ENCODE results near the gene TMEM86A.

TMEM86A gene

GRCh38 chr11:18705651-18706281 lies 7.2 kb downstream of the TMEM86A start:
- DNase-seq: no peak
- no peaks in the 10 kb centered on the region for H3K9me3 ChIP-seq (ENCODE audit: control insufficient read depth, low read length)

DNA sequence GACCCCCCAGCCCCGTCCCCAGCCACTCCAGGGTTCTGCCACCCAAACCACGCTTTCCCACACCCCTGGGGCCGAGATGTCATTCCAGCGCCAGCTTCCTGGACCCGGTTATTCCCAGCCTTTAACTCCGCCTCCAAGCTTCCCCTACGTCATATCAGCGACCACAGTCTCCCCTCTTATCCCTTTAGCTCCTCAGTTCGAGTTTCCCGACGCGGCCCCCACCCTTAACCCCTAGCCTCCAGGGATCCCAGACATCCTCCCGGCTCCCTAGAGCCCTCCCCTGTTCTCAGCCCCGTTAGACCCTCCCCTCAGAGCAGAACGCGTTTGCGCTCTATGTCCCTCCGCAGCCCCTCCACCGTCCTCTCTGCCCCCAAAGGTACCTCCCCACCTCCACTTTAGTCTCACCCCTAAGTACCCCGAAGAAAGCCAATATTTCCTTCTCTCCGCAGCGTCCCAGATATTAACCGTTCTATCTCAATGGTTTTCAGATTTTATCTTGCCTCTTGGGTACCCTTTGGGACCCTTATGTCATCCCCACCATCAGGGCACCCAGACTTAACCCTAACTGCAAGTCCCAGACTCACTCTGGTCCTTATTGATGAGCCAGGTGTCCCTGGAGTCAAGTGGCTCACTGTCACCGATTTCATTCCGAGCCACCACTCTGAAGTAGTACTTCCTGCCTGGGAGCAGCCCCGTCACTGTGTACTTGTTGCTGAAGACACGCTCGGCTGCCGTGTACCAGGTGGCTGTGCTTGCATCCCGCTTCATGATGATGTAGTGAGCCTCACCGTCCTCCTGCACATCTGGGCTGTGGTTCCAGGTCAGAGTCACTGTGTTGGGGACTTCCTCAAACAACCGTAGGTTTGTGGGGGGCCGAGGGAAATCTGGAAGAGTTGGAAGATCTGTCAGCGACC lies 8.0 kb downstream of the TMEM86A start:
- Histone ChIP-seq H2BK12ac (ENCODE audit: low read length in 2 of 2) (no peak overlapping the region), H2BK15ac (ENCODE audit: low read depth, poor library complexity, severe bottlenecking) (no peak overlapping the region), H3K23ac (ENCODE audit: low read length in 2 of 2) (no peak overlapping the region), H3K4me2 (ENCODE audit: low read length, poor library complexity, severe bottlenecking) (no peak overlapping the region), H2BK5ac (ENCODE audit: low read depth, low read length, poor library complexity, severe bottlenecking) (no peak overlapping the region), H3K79me1 (replicated peaks; ENCODE audit: low read length, poor library complexity, severe bottlenecking) (no peaks in the 10 kb centered on the region), H2AK5ac (ENCODE audit: low read length, severe bottlenecking) (no peak overlapping the region), H3K36me3 (ENCODE audit: control insufficient read depth in 1 of 2, insufficient read depth in 2 of 2, low read depth in 1 of 2, low read length in 2 of 2) (peaks cover 0 to 10% of the 10 kb centered on the region in 2 experiments), H3K18ac (ENCODE audit: low read depth in 1 of 2, low read length in 2 of 2) (no peak overlapping the region), H3K27me3 (ENCODE audit: control insufficient read depth in 1 of 2, insufficient read depth in 1 of 2, low read length in 2 of 2) (peaks cover 49 to 50% of the 10 kb centered on the region in 2 experiments), H4K8ac (ENCODE audit: low read length) (no peak overlapping the region), H3K27ac (ENCODE audit: low read length, poor library complexity, severe bottlenecking) (no peak overlapping the region), H3K14ac (ENCODE audit: low read length in 2 of 2) (no peak overlapping the region), H4K91ac (ENCODE audit: low read length) (no peak overlapping the region), H2AFZ (ENCODE audit: low read depth, low read length) (no peak overlapping the region), H3K4me3 (ENCODE audit: insufficient read depth in 1 of 2, low read depth in 1 of 2, low read length in 2 of 2) (peak overlapping the region in 1 of 2 experiments; percentile 75), H3K4ac (ENCODE audit: low read depth in 1 of 2, low read length in 2 of 2) (no peak overlapping the region), H3K9me3 (ENCODE audit: control insufficient read depth, low read length) (no peaks in the 10 kb centered on the region), H3K9ac (ENCODE audit: low read length) (peak overlapping the region; percentile 72), H3K4me1 (ENCODE audit: control insufficient read depth, insufficient read depth, low read depth, low read length) (peaks cover 2% of the 10 kb centered on the region), H2BK120ac (ENCODE audit: low read depth, low read length) (no peak overlapping the region)
- no peak for DNase-seq
- WGBS: 73% methylated on average over 34 of the region's 34 CpGs

More at GRCh38 chr11:18705651-18706281, 7.2 kb downstream of the TMEM86A start:
- Histone ChIP-seq H3K18ac (ENCODE audit: low read depth in 1 of 2, low read length in 2 of 2) (no peak overlapping the region), H2AFZ (ENCODE audit: low read depth, low read length) (no peak overlapping the region), H3K4ac (ENCODE audit: low read depth in 1 of 2, low read length in 2 of 2) (no peak overlapping the region), H3K4me3 (ENCODE audit: insufficient read depth in 1 of 2, low read depth in 1 of 2, low read length in 2 of 2) (peak overlapping the region in 1 of 2 experiments; percentile 73), H2BK120ac (ENCODE audit: low read depth, low read length) (no peak overlapping the region), H3K27ac (ENCODE audit: low read length, poor library complexity, severe bottlenecking) (no peak overlapping the region), H3K14ac (ENCODE audit: low read length in 2 of 2) (no peak overlapping the region), H2BK5ac (ENCODE audit: low read depth, low read length, poor library complexity, severe bottlenecking) (no peak overlapping the region), H2AK5ac (ENCODE audit: low read length, severe bottlenecking) (no peak overlapping the region), H3K36me3 (ENCODE audit: control insufficient read depth in 1 of 2, insufficient read depth in 2 of 2, low read depth in 1 of 2, low read length in 2 of 2) (peaks cover 0 to 14% of the 10 kb centered on the region in 2 experiments), H3K27me3 (ENCODE audit: control insufficient read depth in 1 of 2, insufficient read depth in 1 of 2, low read length in 2 of 2) (peaks cover 49 to 55% of the 10 kb centered on the region in 2 experiments), H3K4me2 (ENCODE audit: low read length, poor library complexity, severe bottlenecking) (no peak overlapping the region), H3K4me1 (ENCODE audit: control insufficient read depth, insufficient read depth, low read depth, low read length) (peaks cover 4% of the 10 kb centered on the region), H3K79me1 (replicated peaks; ENCODE audit: low read length, poor library complexity, severe bottlenecking) (no peaks in the 10 kb centered on the region), H2BK12ac (ENCODE audit: low read length in 2 of 2) (no peak overlapping the region), H2BK15ac (ENCODE audit: low read depth, poor library complexity, severe bottlenecking) (no peak overlapping the region), H4K91ac (ENCODE audit: low read length) (no peak overlapping the region), H4K8ac (ENCODE audit: low read length) (no peak overlapping the region), H3K9ac (ENCODE audit: low read length) (peak overlapping the region; percentile 40), H3K23ac (ENCODE audit: low read length in 2 of 2) (no peak overlapping the region)
- WGBS: 92% methylated on average over 46 of the region's 46 CpGs

DNA sequence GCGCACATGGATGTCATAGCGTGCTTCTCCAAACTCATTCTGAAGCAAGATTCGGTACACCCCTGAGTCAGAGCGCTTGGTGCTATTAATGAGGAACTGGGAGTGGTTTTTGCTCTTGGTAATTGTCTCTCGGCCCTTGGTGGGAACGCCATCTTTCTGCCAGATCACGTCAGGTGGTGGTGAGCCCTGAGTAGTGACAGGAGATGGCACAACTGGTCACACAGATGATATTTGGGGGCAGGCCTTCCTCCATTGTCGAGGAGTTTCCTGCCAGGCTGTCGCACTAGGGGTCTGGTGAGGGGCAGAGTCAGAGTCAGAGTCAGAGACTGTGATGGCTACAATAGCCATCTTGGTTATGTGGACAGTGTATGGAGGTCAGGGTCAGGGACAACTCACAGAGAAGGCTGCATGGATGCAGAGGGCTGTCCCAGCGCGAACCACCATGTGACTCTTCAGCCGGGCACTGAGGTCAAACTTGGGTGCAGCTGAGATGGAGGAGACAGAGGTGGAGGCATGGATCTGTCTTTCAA lies 9.3 kb downstream of the TMEM86A start:
- Histone ChIP-seq H3K27me3 (ENCODE audit: control insufficient read depth in 1 of 2, insufficient read depth in 1 of 2, low read length in 2 of 2) (peaks cover 49 to 57% of the 10 kb centered on the region in 2 experiments), H3K9ac (ENCODE audit: low read length) (no peak overlapping the region), H2BK120ac (ENCODE audit: low read depth, low read length) (no peak overlapping the region), H3K23ac (ENCODE audit: low read length in 2 of 2) (no peak overlapping the region), H3K79me1 (replicated peaks; ENCODE audit: low read length, poor library complexity, severe bottlenecking) (no peaks in the 10 kb centered on the region), H3K14ac (ENCODE audit: low read length in 2 of 2) (no peak overlapping the region), H3K4ac (ENCODE audit: low read depth in 1 of 2, low read length in 2 of 2) (no peak overlapping the region), H3K4me1 (ENCODE audit: control insufficient read depth, insufficient read depth, low read depth, low read length) (peaks cover 2% of the 10 kb centered on the region), H2BK12ac (ENCODE audit: low read length in 2 of 2) (no peak overlapping the region), H2BK5ac (ENCODE audit: low read depth, low read length, poor library complexity, severe bottlenecking) (no peak overlapping the region), H4K91ac (ENCODE audit: low read length) (no peak overlapping the region), H2BK15ac (ENCODE audit: low read depth, poor library complexity, severe bottlenecking) (no peak overlapping the region), H2AK5ac (ENCODE audit: low read length, severe bottlenecking) (no peak overlapping the region), H3K4me2 (ENCODE audit: low read length, poor library complexity, severe bottlenecking) (no peak overlapping the region), H3K36me3 (ENCODE audit: control insufficient read depth in 1 of 2, insufficient read depth in 2 of 2, low read depth in 1 of 2, low read length in 2 of 2) (peaks cover 0 to 3% of the 10 kb centered on the region in 2 experiments), H3K18ac (ENCODE audit: low read depth in 1 of 2, low read length in 2 of 2) (no peak overlapping the region), H4K8ac (ENCODE audit: low read length) (no peak overlapping the region), H3K9me3 (ENCODE audit: control insufficient read depth, low read length) (no peaks in the 10 kb centered on the region), H3K27ac (ENCODE audit: low read length, poor library complexity, severe bottlenecking) (no peak overlapping the region), H3K4me3 (ENCODE audit: insufficient read depth in 1 of 2, low read depth in 1 of 2, low read length in 2 of 2) (no peak overlapping the region), H2AFZ (ENCODE audit: low read depth, low read length) (no peak overlapping the region)
- no peak for DNase-seq
- 90% methylated on average over 12 of the region's 12 CpGs for whole genome bisulfite sequencing

- Histone ChIP-seq H3K79me1 (replicated peaks; ENCODE audit: low read length, poor library complexity, severe bottlenecking) (no peaks in the 10 kb centered on the region), H3K4me2 (ENCODE audit: low read length, poor library complexity, severe bottlenecking) (no peak overlapping the region), H3K27ac (ENCODE audit: low read length, poor library complexity, severe bottlenecking) (no peak overlapping the region), H3K14ac (ENCODE audit: low read length in 2 of 2) (no peak overlapping the region), H3K9me3 (ENCODE audit: control insufficient read depth, low read length) (no peaks in the 10 kb centered on the region), H2AFZ (ENCODE audit: low read depth, low read length) (no peak overlapping the region), H3K36me3 (ENCODE audit: control insufficient read depth in 1 of 2, insufficient read depth in 2 of 2, low read depth in 1 of 2, low read length in 2 of 2) (no peaks in the 10 kb centered on the region), H2AK5ac (ENCODE audit: low read length, severe bottlenecking) (no peak overlapping the region), H3K9ac (ENCODE audit: low read length) (no peak overlapping the region), H2BK120ac (ENCODE audit: low read depth, low read length) (no peak overlapping the region), H3K4me3 (ENCODE audit: insufficient read depth in 1 of 2, low read depth in 1 of 2, low read length in 2 of 2) (no peak overlapping the region), H2BK15ac (ENCODE audit: low read depth, poor library complexity, severe bottlenecking) (no peak overlapping the region), H3K23ac (ENCODE audit: low read length in 2 of 2) (no peak overlapping the region), H3K27me3 (ENCODE audit: control insufficient read depth in 1 of 2, insufficient read depth in 1 of 2, low read length in 2 of 2) (peaks cover 44 to 60% of the 10 kb centered on the region in 2 experiments), H2BK12ac (ENCODE audit: low read length in 2 of 2) (no peak overlapping the region), H3K18ac (ENCODE audit: low read depth in 1 of 2, low read length in 2 of 2) (no peak overlapping the region), H4K91ac (ENCODE audit: low read length) (no peak overlapping the region), H4K8ac (ENCODE audit: low read length) (no peak overlapping the region), H2BK5ac (ENCODE audit: low read depth, low read length, poor library complexity, severe bottlenecking) (no peak overlapping the region), H3K4ac (ENCODE audit: low read depth in 1 of 2, low read length in 2 of 2) (no peak overlapping the region), H3K4me1 (ENCODE audit: control insufficient read depth, insufficient read depth, low read depth, low read length) (no peaks in the 10 kb centered on the region)
- no peak for DNase-seq
- WGBS: 87% methylated on average over 3 of the region's 4 CpGs
Measured at GRCh38 chr11:18709414-18709813, 10.8 kb downstream of the TMEM86A start.
